ENCODE results near the gene CHRNA10. TPM values are rescaled to one million over a fixed set of nuclear protein-coding genes. Genes with fewer than 3 reads are reported as not detected.
"Not testable (repeated sequence)": the region's sequence is repeated elsewhere in the genome, so short reads cannot be mapped to it uniquely, and the experiment has no call there.

CHRNA10 gene
- total and polyA plus RNA-seq, 4 donors: 0.71 to 2.9 (median 1.6) TPM

DNA sequence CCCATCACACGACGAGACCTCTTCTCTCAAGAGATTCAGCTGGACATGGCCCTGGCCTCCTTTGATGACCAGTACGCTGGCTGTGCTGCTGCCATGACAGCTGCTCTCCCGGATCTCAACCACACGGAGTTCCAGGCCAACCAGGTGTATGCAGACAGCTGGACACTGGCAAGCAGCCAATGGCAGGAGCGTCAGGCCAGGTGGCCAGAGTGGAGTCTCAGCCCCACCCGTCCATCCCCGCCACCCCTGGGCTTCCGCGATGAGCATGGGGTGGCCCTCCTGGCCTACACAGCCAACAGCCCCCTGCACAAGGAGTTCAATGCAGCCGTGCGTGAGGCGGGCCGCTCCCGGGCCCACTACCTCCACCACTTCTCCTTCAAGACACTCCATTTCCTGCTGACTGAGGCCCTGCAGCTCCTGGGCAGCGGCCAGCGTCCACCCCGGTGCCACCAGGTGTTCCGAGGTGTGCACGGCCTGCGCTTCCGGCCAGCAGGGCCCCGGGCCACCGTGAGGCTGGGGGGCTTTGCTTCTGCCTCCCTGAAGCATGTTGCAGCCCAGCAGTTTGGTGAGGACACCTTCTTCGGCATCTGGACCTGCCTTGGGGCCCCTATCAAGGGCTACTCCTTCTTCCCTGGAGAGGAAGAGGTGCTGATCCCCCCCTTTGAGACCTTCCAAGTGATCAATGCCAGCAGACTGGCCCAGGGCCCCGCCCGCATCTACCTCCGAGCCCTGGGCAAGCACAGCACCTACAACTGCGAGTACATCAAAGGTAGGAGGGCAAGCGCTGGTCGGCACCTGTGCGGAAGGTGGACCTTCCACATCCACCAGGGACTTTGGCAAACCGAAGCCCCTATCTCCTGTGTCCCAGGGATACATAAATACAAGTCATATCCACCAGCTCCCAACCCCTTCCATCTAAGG lies 11.3 kb downstream of the CHRNA10 start:
- ATAC-seq (ENCODE audit: insufficient read depth, low FRiP score) (no peak), DNase-seq (no peak)
- 91 to 94% methylated on average over 33 of the region's 33 CpGs for WGBS, 2 donors
- Histone ChIP-seq H3K9me3 (ENCODE audit: control insufficient read depth in 4 of 4, insufficient read depth in 3 of 4, low read length in 3 of 4) (no peaks in the 10 kb centered on the region), H3K4me1 (ENCODE audit: control insufficient read depth in 5 of 5, insufficient read depth in 5 of 5, low read length in 5 of 5) (no peaks in the 10 kb centered on the region), H3K36me3 (ENCODE audit: control insufficient read depth in 4 of 4, insufficient read depth in 4 of 4, low read length in 4 of 4) (peaks cover 0 to 7% (median 1%) of the 10 kb centered on the region in 4 donors), H3K4me3 (no peak overlapping the region), H3K27me3 (ENCODE audit: control insufficient read depth in 3 of 3, insufficient read depth in 3 of 3, low read length in 2 of 3) (no peaks in the 10 kb centered on the region), H3K27ac (ENCODE audit: low read depth in 1 of 2, low read length in 1 of 2) (no peak overlapping the region), H3K9ac (ENCODE audit: insufficient read depth in 1 of 2, low read length in 2 of 2) (no peak overlapping the region)
- TF ChIP-seq, protein P1, sequence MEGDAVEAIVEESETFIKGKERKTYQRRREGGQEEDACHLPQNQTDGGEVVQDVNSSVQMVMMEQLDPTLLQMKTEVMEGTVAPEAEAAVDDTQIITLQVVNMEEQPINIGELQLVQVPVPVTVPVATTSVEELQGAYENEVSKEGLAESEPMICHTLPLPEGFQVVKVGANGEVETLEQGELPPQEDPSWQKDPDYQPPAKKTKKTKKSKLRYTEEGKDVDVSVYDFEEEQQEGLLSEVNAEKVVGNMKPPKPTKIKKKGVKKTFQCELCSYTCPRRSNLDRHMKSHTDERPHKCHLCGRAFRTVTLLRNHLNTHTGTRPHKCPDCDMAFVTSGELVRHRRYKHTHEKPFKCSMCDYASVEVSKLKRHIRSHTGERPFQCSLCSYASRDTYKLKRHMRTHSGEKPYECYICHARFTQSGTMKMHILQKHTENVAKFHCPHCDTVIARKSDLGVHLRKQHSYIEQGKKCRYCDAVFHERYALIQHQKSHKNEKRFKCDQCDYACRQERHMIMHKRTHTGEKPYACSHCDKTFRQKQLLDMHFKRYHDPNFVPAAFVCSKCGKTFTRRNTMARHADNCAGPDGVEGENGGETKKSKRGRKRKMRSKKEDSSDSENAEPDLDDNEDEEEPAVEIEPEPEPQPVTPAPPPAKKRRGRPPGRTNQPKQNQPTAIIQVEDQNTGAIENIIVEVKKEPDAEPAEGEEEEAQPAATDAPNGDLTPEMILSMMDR (IDR thresholded peaks at IDR 0.05; ENCODE audit: control extremely low read depth, extremely low read depth): no peak

DNA sequence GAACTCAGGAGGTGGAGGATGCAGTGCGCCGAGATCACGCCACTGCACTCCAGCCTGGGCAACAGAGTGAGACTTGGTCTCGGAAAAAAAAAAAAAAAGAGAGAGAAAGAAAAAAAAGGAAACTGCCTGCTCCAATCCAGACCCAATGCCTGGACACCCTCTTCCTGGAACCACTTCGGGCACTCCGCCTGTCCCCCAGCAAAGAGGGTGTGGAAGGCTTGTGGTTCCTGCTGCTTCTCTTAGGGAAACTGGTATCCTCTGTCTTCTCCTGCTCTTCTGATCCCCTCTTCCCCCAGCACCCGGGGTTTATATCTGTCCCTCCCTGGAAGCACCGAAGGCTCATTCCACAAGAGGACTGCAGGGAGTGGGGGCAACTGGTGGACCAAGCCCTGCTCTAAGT lies 12.9 kb downstream of the CHRNA10 start:
- no peak overlapping the region for H3K27ac ChIP-seq (ENCODE audit: low read depth in 1 of 2, low read length in 1 of 2)
- no peaks in the 10 kb centered on the region for H3K9me3 ChIP-seq (ENCODE audit: control insufficient read depth in 4 of 4, insufficient read depth in 3 of 4, low read length in 3 of 4)
- TF ChIP-seq, protein P1 (IDR thresholded peaks at IDR 0.05; ENCODE audit: control extremely low read depth, extremely low read depth): no peak
- no peaks in the 10 kb centered on the region for H3K4me1 ChIP-seq (ENCODE audit: control insufficient read depth in 5 of 5, insufficient read depth in 5 of 5, low read length in 5 of 5)
- DNase-seq: no peak
- H3K27me3 ChIP-seq (ENCODE audit: control insufficient read depth in 3 of 3, insufficient read depth in 3 of 3, low read length in 2 of 3): no peaks in the 10 kb centered on the region
- H3K9ac ChIP-seq (ENCODE audit: insufficient read depth in 1 of 2, low read length in 2 of 2): no peak overlapping the region
- H3K36me3 ChIP-seq (ENCODE audit: control insufficient read depth in 4 of 4, insufficient read depth in 4 of 4, low read length in 4 of 4): no peaks in the 10 kb centered on the region
- no peak for ATAC-seq (ENCODE audit: insufficient read depth, low FRiP score)
- H3K4me3 ChIP-seq: no peak overlapping the region
- WGBS, 2 donors: 90 to 97% methylated on average over 8 of the region's 8 CpGs

DNA sequence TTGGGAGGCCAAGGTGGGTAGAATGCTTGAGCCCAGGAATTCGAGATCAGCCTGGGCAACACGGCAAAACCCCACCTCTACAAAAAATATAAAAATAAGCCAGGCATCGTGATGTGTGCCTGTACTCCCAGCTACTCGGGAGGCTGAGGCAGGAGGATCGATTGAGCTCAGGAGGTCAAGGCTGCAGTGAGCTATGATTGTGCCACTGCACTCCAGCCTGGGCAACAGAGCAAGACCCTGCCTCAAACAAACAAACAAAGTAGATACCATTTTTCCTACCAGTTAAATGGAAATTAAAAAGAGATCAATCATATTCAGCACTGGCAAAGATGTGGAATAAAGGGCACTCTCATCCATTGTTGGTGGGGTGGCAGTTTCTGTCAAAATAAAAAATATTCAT lies 13.9 kb downstream of the CHRNA10 start:
- DNase-seq; H3K4me1 ChIP-seq (ENCODE audit: control insufficient read depth in 5 of 5, insufficient read depth in 5 of 5, low read length in 5 of 5); H3K27ac ChIP-seq (ENCODE audit: low read depth in 1 of 2, low read length in 1 of 2); H3K4me3 ChIP-seq; H3K9me3 ChIP-seq (ENCODE audit: control insufficient read depth in 4 of 4, insufficient read depth in 3 of 4, low read length in 3 of 4); H3K27me3 ChIP-seq (ENCODE audit: control insufficient read depth in 3 of 3, insufficient read depth in 3 of 3, low read length in 2 of 3); H3K9ac ChIP-seq (ENCODE audit: insufficient read depth in 1 of 2, low read length in 2 of 2); H3K36me3 ChIP-seq (ENCODE audit: control insufficient read depth in 4 of 4, insufficient read depth in 4 of 4, low read length in 4 of 4); ATAC-seq (ENCODE audit: insufficient read depth, low FRiP score): not testable (repeated sequence)
- WGBS, 2 donors: 84 to 89% methylated on average over 5 of the region's 5 CpGs

DNA sequence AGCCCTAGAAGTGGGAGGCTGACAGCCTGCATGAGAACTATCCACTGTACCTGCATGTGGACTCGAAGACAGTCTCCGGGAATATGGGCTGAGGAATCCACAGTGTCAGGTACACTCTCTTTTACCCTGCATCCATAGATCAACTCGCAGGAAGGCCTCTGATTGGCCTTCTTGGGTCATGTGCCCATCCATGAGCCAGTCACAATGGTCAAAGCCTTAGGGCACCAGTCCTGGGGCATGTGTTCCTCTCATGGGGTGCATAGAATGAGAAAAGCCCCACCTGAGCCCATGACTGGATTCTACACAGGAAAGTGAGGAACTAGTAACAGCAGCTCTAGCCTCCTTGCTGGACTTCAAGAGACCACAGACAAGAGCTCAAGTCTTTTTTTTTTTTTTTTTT lies 15.6 kb downstream of the CHRNA10 start:
- ATAC-seq (ENCODE audit: insufficient read depth, low FRiP score) (no peak), DNase-seq (no peak)
- H3K4me1 ChIP-seq (ENCODE audit: control insufficient read depth in 5 of 5, insufficient read depth in 5 of 5, low read length in 5 of 5): no peaks in the 10 kb centered on the region
- H3K27me3 ChIP-seq (ENCODE audit: control insufficient read depth in 3 of 3, insufficient read depth in 3 of 3, low read length in 2 of 3): no peaks in the 10 kb centered on the region
- 92 to 99% methylated on average over 3 of the region's 3 CpGs for WGBS, 2 donors
- H3K9ac ChIP-seq (ENCODE audit: insufficient read depth in 1 of 2, low read length in 2 of 2): no peak overlapping the region
- TF ChIP-seq, protein P1 (IDR thresholded peaks at IDR 0.05; ENCODE audit: control extremely low read depth, extremely low read depth): no peak
- H3K9me3 ChIP-seq (ENCODE audit: control insufficient read depth in 4 of 4, insufficient read depth in 3 of 4, low read length in 3 of 4): no peaks in the 10 kb centered on the region
- H3K4me3 ChIP-seq: no peak overlapping the region
- H3K36me3 ChIP-seq (ENCODE audit: control insufficient read depth in 4 of 4, insufficient read depth in 4 of 4, low read length in 4 of 4): no peaks in the 10 kb centered on the region
- no peak overlapping the region for H3K27ac ChIP-seq (ENCODE audit: low read depth in 1 of 2, low read length in 1 of 2)

DNA sequence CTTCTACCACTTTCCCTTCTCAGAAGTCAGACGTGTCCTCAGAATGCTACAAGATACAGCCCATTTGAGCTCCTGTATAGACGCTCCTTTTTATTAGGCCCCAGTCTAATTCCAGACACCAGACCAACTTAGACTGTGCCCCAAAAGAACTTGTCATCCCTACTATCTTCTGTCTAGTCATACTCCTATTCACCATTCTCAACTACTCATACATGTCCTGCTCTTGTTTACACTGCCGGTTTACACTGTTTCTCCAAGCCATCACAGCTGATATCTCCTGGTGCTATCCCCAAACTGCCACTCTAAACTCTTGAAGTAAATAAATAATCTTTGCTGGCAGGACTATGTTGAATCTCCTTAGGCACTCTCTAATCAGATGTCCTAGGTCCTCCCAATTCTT lies 18.7 kb downstream of the CHRNA10 start:
- not testable (repeated sequence) for H3K4me1 ChIP-seq (ENCODE audit: control insufficient read depth in 5 of 5, insufficient read depth in 5 of 5, low read length in 5 of 5); H3K9ac ChIP-seq (ENCODE audit: insufficient read depth in 1 of 2, low read length in 2 of 2); DNase-seq; H3K9me3 ChIP-seq (ENCODE audit: control insufficient read depth in 4 of 4, insufficient read depth in 3 of 4, low read length in 3 of 4); H3K27ac ChIP-seq (ENCODE audit: low read depth in 1 of 2, low read length in 1 of 2); H3K27me3 ChIP-seq (ENCODE audit: control insufficient read depth in 3 of 3, insufficient read depth in 3 of 3, low read length in 2 of 3); H3K4me3 ChIP-seq; ATAC-seq (ENCODE audit: insufficient read depth, low FRiP score); H3K36me3 ChIP-seq (ENCODE audit: control insufficient read depth in 4 of 4, insufficient read depth in 4 of 4, low read length in 4 of 4)
- 96% methylated on average over 2 of the region's 3 CpGs for WGBS, 2 donors

DNA sequence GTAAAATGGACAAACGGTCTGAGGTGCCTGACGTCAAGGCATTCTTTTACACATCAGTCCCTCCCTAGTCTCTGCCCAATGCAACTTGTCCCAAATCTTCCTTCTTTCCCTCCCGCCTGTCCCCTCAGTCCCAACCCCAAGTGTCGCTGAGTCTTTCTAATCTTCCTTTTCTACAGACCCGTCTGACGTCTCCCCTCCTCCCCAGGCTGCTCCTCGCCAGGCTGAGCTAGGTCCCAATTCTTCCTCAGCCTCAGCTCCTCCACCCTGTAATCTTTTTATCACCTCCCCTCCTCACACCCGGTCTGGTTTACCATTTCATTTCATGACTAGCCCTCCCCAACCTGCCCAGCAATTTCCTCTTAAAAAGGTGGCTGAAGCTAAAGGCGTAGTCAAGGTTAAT lies 21.8 kb downstream of the CHRNA10 start:
- H3K27ac ChIP-seq (ENCODE audit: low read depth in 1 of 2, low read length in 1 of 2); DNase-seq; H3K4me3 ChIP-seq; H3K36me3 ChIP-seq (ENCODE audit: control insufficient read depth in 4 of 4, insufficient read depth in 4 of 4, low read length in 4 of 4); H3K9ac ChIP-seq (ENCODE audit: insufficient read depth in 1 of 2, low read length in 2 of 2); ATAC-seq (ENCODE audit: insufficient read depth, low FRiP score); H3K27me3 ChIP-seq (ENCODE audit: control insufficient read depth in 3 of 3, insufficient read depth in 3 of 3, low read length in 2 of 3); H3K9me3 ChIP-seq (ENCODE audit: control insufficient read depth in 4 of 4, insufficient read depth in 3 of 4, low read length in 3 of 4); H3K4me1 ChIP-seq (ENCODE audit: control insufficient read depth in 5 of 5, insufficient read depth in 5 of 5, low read length in 5 of 5): not testable (repeated sequence)
- 39 to 67% methylated on average over 9 of the region's 9 CpGs for whole genome bisulfite sequencing, 2 donors
